ENCODE measurements around the gene NHERF1. TPM values are rescaled to one million over a fixed set of nuclear protein-coding genes. Genes with fewer than 3 reads are reported as not detected.

NHERF1 gene
- total and polyA plus RNA-seq, 2 donors (not counting 3 experiments of a cell fraction or from before 2014, with no cell fraction given): 24.4 to 26.9 TPM

DNA sequence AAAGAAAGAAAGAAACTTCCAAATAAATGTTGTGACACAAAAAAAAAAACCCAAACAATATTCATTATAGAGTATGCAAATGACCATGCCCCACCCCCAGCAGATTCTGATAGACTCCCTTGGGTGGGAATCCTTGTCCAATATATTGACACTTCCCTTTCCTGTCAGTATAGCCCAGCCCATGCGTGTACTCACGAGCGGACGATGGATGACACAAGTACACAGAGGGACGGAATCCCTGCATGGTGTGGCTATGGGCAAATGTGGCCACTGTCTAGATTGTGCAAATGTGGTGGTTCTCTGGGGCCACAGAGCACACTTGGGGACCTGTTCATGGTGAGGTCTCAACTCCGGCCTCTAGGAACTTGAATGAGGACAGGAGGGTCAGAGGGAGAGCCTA, 8.3 kb upstream of the NHERF1 start:
- Histone ChIP-seq H3K4me2 (ENCODE audit: insufficient read depth, low read length) (no peak overlapping the region), H3K27ac (ENCODE audit: insufficient read depth, low read depth, low read length) (no peak overlapping the region), H2AFZ (ENCODE audit: low read depth, low read length) (no peak overlapping the region), H3K9me1 (replicated peaks; ENCODE audit: control insufficient read depth, extremely low read depth, insufficient read depth, low read length) (no peaks in the 10 kb centered on the region), H4K20me1 (replicated peaks; ENCODE audit: control insufficient read depth, extremely low read depth, insufficient read depth, low read length) (no peaks in the 10 kb centered on the region), H3K9me3 (replicated peaks; ENCODE audit: control insufficient read depth, insufficient read depth, low read length) (no peaks in the 10 kb centered on the region), H3K27me3 (ENCODE audit: control insufficient read depth in 2 of 2, insufficient read depth in 2 of 2, low read length in 2 of 2) (peaks cover 29 to 39% of the 10 kb centered on the region in 2 experiments), H3K79me2 (ENCODE audit: control insufficient read depth, insufficient read depth, low read length) (no peaks in the 10 kb centered on the region), H3K36me3 (ENCODE audit: control insufficient read depth in 2 of 2, extremely low read depth in 1 of 2, insufficient read depth in 2 of 2, low read length in 2 of 2) (no peaks in the 10 kb centered on the region), H3K9ac (replicated peaks; ENCODE audit: extremely low read depth, insufficient read depth, low read length) (no peak overlapping the region), H3K4me3 (replicated peaks in 1 of 3; ENCODE audit: insufficient read depth in 1 of 3, low read depth in 1 of 3, low read length in 3 of 3) (no peak overlapping the region), H3K4me1 (ENCODE audit: control insufficient read depth, extremely low read depth, insufficient read depth, low read length) (peaks cover 8% of the 10 kb centered on the region)
- TF ChIP-seq, protein P1, sequence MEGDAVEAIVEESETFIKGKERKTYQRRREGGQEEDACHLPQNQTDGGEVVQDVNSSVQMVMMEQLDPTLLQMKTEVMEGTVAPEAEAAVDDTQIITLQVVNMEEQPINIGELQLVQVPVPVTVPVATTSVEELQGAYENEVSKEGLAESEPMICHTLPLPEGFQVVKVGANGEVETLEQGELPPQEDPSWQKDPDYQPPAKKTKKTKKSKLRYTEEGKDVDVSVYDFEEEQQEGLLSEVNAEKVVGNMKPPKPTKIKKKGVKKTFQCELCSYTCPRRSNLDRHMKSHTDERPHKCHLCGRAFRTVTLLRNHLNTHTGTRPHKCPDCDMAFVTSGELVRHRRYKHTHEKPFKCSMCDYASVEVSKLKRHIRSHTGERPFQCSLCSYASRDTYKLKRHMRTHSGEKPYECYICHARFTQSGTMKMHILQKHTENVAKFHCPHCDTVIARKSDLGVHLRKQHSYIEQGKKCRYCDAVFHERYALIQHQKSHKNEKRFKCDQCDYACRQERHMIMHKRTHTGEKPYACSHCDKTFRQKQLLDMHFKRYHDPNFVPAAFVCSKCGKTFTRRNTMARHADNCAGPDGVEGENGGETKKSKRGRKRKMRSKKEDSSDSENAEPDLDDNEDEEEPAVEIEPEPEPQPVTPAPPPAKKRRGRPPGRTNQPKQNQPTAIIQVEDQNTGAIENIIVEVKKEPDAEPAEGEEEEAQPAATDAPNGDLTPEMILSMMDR (IDR thresholded peaks at IDR 0.05; ENCODE audit: extremely low read depth in 1 of 2, insufficient read depth in 1 of 2, low read depth in 1 of 2, low read length in 2 of 2): no peak
- TF ChIP-seq GATA2 (IDR thresholded peaks at IDR 0.05; ENCODE audit: insufficient read depth, insufficient read length, low read depth, low read length): no peak
- no peak for TF ChIP-seq MYC (IDR thresholded peaks at IDR 0.05; ENCODE audit: low read depth, low read length)
- TF ChIP-seq FOS (IDR thresholded peaks at IDR 0.05; ENCODE audit: borderline replicate concordance, insufficient read depth, low read length): no peak
- no peak for TF ChIP-seq POLR2A (IDR thresholded peaks at IDR 0.05; ENCODE audit: low read depth, low read length)
- TF ChIP-seq, protein P2, sequence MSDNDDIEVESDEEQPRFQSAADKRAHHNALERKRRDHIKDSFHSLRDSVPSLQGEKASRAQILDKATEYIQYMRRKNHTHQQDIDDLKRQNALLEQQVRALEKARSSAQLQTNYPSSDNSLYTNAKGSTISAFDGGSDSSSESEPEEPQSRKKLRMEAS (IDR thresholded peaks at IDR 0.05; ENCODE audit: insufficient read depth, insufficient read length): no peak
- no peak for TF ChIP-seq EZH2 (IDR thresholded peaks at IDR 0.05; ENCODE audit: borderline replicate concordance, low read depth, low read length, severe bottlenecking)
- no peak for TF ChIP-seq POLR2AphosphoS5 (IDR thresholded peaks at IDR 0.05; ENCODE audit: insufficient read depth, low read depth, low read length)
- intact Hi-C loops (cut with micrococcal nuclease) (loop anchor here (5.0 to 10.0 kb wide), 2 partner anchors 52 to 1425 kb away; partner anchors contain the start of gene CDC42EP4), dilution Hi-C loops (cut with MboI; ENCODE audit: extremely low pct_ligation_motif_present, low sequenced_read_pairs) (no loop called here)
- POLR2A ChIA-PET: no interaction called here
- FAIRE-seq (no peak), DNase-seq (ENCODE audit: low read depth, low spot score) (no peak)
- BruUV-seq (replicated peaks): no TSS peak
- CTCF ChIA-PET: interaction anchor here (1.9 kb wide), 1 partner anchor 9 kb away, joined by 5 read pairs; no protein-coding TSS in a partner anchor
